Panc1 (cell line): ENCODE results near the gene RASGEF1C. TPM values are rescaled to one million over a fixed set of nuclear protein-coding genes. Genes with fewer than 3 reads are reported as not detected.

Source experiments
- ATAC-seq: fragments of 200-7000 bp; cut with Tn5 transposase; 2 replicates; pipeline ENCODE4 v1.9.1; 2020; ENCODE audit warnings: mild to moderate bottlenecking, moderate library complexity
- BruUV-seq: library from RNA; stranded (reverse); fragments of 400-500 nt; replicated peaks from 2 replicates; lab custom pipeline; 2021; lab: Mats Ljungman, UMichigan
- CTCF ChIA-PET: fragments of 300-600 bp; sonication (Branson Sonifier 250); formaldehyde crosslinking; loops from one replicate; lab custom pipeline; 2022; ENCODE audit warnings: antibody characterized with exemption; lab: Charles Lee
- POLR2A ChIA-PET: fragments of 300-600 bp; sonication (Branson Sonifier 250); formaldehyde crosslinking; loops from one replicate; lab custom pipeline; 2022; ENCODE audit warnings: antibody characterized with exemption; lab: Charles Lee
- DNase-seq: peaks from one replicate; pipeline ENCODE4 v3.0.0-alpha.2; 2010; ENCODE audit warnings: low read depth, low spot score
- H3K27ac ChIP-seq: 2 replicates; pipeline ENCODE4 v1.5.1; 2011; ENCODE audit warnings: mild to moderate bottlenecking, low read length, inconsistent platforms
- H3K27me3 ChIP-seq: fragments of 200-500 bp; sonication (Bioruptor generic); 2 replicates; pipeline ENCODE4 v1.6.0; 2014; ENCODE audit warnings: low read length, inconsistent platforms; ENCODE audit not compliant: control insufficient read depth, insufficient read depth
- H3K36me3 ChIP-seq: fragments of 200-500 bp; sonication (Bioruptor generic); 2 replicates; pipeline ENCODE4 v1.5.1; 2014; ENCODE audit warnings: inconsistent platforms, mild to moderate bottlenecking, low read length, moderate library complexity; ENCODE audit not compliant: control insufficient read depth, insufficient read depth
- H3K4me1 ChIP-seq: 2 replicates; pipeline ENCODE4 v1.5.1; 2011; ENCODE audit warnings: inconsistent platforms, mild to moderate bottlenecking, low read length, moderate library complexity; ENCODE audit not compliant: control insufficient read depth, insufficient read depth
- H3K4me3 ChIP-seq, 2 experiments: 2 replicates each; pipeline ENCODE4 v1.5.1; 2011 to 2012; ENCODE audit warnings: low read depth in 2 of 2, low read length in 2 of 2, mild to moderate bottlenecking in 2 of 2, inconsistent platforms in 1 of 2, moderate library complexity in 1 of 2
- H3K9me3 ChIP-seq: fragments of 200-500 bp; sonication (Bioruptor generic); 2 replicates; pipeline ENCODE4 v1.5.1; 2014; ENCODE audit warnings: low read depth, mild to moderate bottlenecking, inconsistent platforms, low read length, moderate library complexity; ENCODE audit not compliant: control insufficient read depth, insufficient read depth
- POLR2AphosphoS5 ChIP-seq: IDR thresholded peaks from 2 replicates; pipeline ENCODE4 v1.6.1; 2012; ENCODE audit warnings: mild to moderate bottlenecking, low read depth, low read length, moderate library complexity
- SIN3A ChIP-seq: IDR thresholded peaks from 2 replicates; pipeline ENCODE4 v1.6.1; 2012; ENCODE audit warnings: low read depth, mild to moderate bottlenecking, low read length, moderate library complexity, borderline replicate concordance; ENCODE audit not compliant: insufficient read depth
- TCF7L2 ChIP-seq: IDR thresholded peaks from 2 replicates; pipeline ENCODE4 v1.6.1; 2011; ENCODE audit warnings: mild to moderate bottlenecking, low read depth, low read length, inconsistent platforms
- in situ Hi-C: cut with HindIII; loops from 2 replicates; pipeline ENCODE4 v1.10.0; 2016; ENCODE audit warnings: low sequenced_read_pairs, low pct_unique_long_range_greater_than_20kb
- intact Hi-C: fragments of 100-400 bp; cut with micrococcal nuclease; formaldehyde crosslinking; loops from one replicate; pipeline ENCODE4 v1.10.0; 2022; ENCODE audit not compliant: unreplicated experiment
- total RNA-seq: library from RNA; stranded (reverse); gene quantifications from one replicate; pipeline ENCODE4 v1.2.1, GENCODE V29; 2021; ENCODE audit not compliant: unreplicated experiment
- TF ChIP-seq, protein P1 (sequence below), 2 experiments: IDR thresholded peaks; 2 replicates each; pipeline ENCODE4 v1.6.1; 2011 to 2012; ENCODE audit warnings: low read depth in 2 of 2, control low read depth in 1 of 2, low read length in 1 of 2, mild to moderate bottlenecking in 1 of 2, moderate library complexity in 1 of 2; ENCODE audit not compliant: insufficient read depth in 1 of 2
- TF ChIP-seq, protein P2 (sequence below): fragments of 450-650 bp; IDR thresholded peaks from 2 replicates; pipeline ENCODE4 v1.5.1; 2017; ENCODE audit warnings: mild to moderate bottlenecking

RASGEF1C gene
- total RNA-seq, 1 experiment from 2014 or later, result 0.49 TPM

- ChIA-PET CTCF (interaction anchor here (0.6 to 0.7 kb wide), 2 partner anchors 12 to 246 kb away, joined by 6 read pairs; no protein-coding TSS in a partner anchor), POLR2A (no interaction called here)
- no peaks in the 10 kb centered on the region for H3K9me3 ChIP-seq
- BruUV-seq, result no TSS peak
- DNase-seq (no peak), ATAC-seq (no peak; the same call in 1 of the 2 replicates)
- no peaks in the 10 kb centered on the region; the same call in 1 of the 2 replicates for H3K27me3 ChIP-seq
- in situ Hi-C loops, result no loop called here
- H3K4me1 ChIP-seq, result no peaks in the 10 kb centered on the region
- H3K4me3 ChIP-seq, result no peak overlapping the region
- no peak for TF ChIP-seq POLR2AphosphoS5
- intact Hi-C loops, result no loop called here
- no peaks in the 10 kb centered on the region for H3K36me3 ChIP-seq
- no peak overlapping the region for H3K27ac ChIP-seq
Observed at GRCh38 chr5:180140079-180140554, 68.9 kb downstream of the RASGEF1C start.

DNA sequence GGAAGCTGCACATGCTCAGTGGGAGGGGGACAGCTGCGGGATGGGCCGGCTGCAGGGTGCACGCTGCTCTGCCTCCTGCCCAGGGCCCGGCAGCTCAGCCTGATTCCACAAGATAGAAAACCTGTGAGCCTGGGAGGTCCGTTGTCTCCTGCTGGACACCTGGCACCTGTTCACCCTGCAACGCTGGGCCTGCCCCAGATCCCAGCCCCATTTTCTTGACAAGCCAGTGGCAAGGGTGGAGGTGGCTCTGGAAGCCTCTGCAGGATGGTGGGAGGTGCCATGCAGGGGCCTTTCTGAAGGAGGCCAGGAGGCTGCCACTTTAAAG, 69.3 kb downstream of the RASGEF1C start:
- in situ Hi-C loops, result no loop called here

More for the DNA sequence above, 69.3 kb downstream of the RASGEF1C start:
- Histone ChIP-seq H3K9me3 (no peaks in the 10 kb centered on the region), H3K27me3 (no peaks in the 10 kb centered on the region; the same call in 1 of the 2 replicates), H3K4me1 (no peaks in the 10 kb centered on the region), H3K36me3 (no peaks in the 10 kb centered on the region), H3K27ac (no peak overlapping the region), H3K4me3 (no peak overlapping the region)
- ChIA-PET CTCF (no interaction called here), POLR2A (no interaction called here)
- BruUV-seq, result no TSS peak
- DNase-seq, result no peak
- TF ChIP-seq POLR2AphosphoS5, result no peak
- TF ChIP-seq, protein P1, sequence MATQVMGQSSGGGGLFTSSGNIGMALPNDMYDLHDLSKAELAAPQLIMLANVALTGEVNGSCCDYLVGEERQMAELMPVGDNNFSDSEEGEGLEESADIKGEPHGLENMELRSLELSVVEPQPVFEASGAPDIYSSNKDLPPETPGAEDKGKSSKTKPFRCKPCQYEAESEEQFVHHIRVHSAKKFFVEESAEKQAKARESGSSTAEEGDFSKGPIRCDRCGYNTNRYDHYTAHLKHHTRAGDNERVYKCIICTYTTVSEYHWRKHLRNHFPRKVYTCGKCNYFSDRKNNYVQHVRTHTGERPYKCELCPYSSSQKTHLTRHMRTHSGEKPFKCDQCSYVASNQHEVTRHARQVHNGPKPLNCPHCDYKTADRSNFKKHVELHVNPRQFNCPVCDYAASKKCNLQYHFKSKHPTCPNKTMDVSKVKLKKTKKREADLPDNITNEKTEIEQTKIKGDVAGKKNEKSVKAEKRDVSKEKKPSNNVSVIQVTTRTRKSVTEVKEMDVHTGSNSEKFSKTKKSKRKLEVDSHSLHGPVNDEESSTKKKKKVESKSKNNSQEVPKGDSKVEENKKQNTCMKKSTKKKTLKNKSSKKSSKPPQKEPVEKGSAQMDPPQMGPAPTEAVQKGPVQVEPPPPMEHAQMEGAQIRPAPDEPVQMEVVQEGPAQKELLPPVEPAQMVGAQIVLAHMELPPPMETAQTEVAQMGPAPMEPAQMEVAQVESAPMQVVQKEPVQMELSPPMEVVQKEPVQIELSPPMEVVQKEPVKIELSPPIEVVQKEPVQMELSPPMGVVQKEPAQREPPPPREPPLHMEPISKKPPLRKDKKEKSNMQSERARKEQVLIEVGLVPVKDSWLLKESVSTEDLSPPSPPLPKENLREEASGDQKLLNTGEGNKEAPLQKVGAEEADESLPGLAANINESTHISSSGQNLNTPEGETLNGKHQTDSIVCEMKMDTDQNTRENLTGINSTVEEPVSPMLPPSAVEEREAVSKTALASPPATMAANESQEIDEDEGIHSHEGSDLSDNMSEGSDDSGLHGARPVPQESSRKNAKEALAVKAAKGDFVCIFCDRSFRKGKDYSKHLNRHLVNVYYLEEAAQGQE (IDR thresholded peaks at IDR 0.05; ENCODE audit: insufficient read depth in 1 of 2, low read depth in 2 of 2, low read length in 1 of 2), result no peak
- no peak for TF ChIP-seq TCF7L2
- TF ChIP-seq, protein P2, sequence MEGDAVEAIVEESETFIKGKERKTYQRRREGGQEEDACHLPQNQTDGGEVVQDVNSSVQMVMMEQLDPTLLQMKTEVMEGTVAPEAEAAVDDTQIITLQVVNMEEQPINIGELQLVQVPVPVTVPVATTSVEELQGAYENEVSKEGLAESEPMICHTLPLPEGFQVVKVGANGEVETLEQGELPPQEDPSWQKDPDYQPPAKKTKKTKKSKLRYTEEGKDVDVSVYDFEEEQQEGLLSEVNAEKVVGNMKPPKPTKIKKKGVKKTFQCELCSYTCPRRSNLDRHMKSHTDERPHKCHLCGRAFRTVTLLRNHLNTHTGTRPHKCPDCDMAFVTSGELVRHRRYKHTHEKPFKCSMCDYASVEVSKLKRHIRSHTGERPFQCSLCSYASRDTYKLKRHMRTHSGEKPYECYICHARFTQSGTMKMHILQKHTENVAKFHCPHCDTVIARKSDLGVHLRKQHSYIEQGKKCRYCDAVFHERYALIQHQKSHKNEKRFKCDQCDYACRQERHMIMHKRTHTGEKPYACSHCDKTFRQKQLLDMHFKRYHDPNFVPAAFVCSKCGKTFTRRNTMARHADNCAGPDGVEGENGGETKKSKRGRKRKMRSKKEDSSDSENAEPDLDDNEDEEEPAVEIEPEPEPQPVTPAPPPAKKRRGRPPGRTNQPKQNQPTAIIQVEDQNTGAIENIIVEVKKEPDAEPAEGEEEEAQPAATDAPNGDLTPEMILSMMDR, result no peak
- TF ChIP-seq SIN3A, result no peak
- intact Hi-C loops, result no loop called here
- ATAC-seq, result no peak
